Measurements from ENCODE around the gene APBB2.

- no peak for TF ChIP-seq POLR2A (IDR thresholded peaks at IDR 0.05)
- TF ChIP-seq, protein P1, sequence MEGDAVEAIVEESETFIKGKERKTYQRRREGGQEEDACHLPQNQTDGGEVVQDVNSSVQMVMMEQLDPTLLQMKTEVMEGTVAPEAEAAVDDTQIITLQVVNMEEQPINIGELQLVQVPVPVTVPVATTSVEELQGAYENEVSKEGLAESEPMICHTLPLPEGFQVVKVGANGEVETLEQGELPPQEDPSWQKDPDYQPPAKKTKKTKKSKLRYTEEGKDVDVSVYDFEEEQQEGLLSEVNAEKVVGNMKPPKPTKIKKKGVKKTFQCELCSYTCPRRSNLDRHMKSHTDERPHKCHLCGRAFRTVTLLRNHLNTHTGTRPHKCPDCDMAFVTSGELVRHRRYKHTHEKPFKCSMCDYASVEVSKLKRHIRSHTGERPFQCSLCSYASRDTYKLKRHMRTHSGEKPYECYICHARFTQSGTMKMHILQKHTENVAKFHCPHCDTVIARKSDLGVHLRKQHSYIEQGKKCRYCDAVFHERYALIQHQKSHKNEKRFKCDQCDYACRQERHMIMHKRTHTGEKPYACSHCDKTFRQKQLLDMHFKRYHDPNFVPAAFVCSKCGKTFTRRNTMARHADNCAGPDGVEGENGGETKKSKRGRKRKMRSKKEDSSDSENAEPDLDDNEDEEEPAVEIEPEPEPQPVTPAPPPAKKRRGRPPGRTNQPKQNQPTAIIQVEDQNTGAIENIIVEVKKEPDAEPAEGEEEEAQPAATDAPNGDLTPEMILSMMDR (IDR thresholded peaks at IDR 0.05): no peak
- TF ChIP-seq POLR2AphosphoS5 (IDR thresholded peaks at IDR 0.05): no peak
- TF ChIP-seq EP300 (IDR thresholded peaks at IDR 0.05): no peak
Measured at GRCh38 chr4:40811956-40812355, 402.4 kb downstream of the APBB2 start.

Data from gastroesophageal sphincter (tissue), 3 donors.